GM19328 (cell line): ENCODE results near the gene SAPCD1.
A peak's percentile ranks its signal among the peaks of the same experiment; 100 is the strongest.

Source experiments
- ATAC-seq: cut with Tn5 transposase; IDR thresholded peaks from one replicate; pipeline ENCODE4 v1.9.1; 2021; ENCODE audit warnings: mild to moderate bottlenecking, moderate library complexity; ENCODE audit not compliant: unreplicated experiment

Gene SAPCD1

GRCh38 chr6:31728767-31729514 lies 33.5 kb upstream of the SAPCD1 start, which contains the start of gene DDAH2:
TSS of gene DDAH2 (minus strand) at chr6:31729299. CDS start at chr6:31729161, 138 bp downstream.
- ATAC-seq: no peak

GRCh38 chr6:31729515-31729978 lies 32.9 kb upstream of the SAPCD1 start:
- ATAC-seq: no peak

GRCh38 chr6:31729979-31730630 lies 32.4 kb upstream of the SAPCD1 start:
- no peak for ATAC-seq

GRCh38 chr6:31730631-31731086 lies 31.8 kb upstream of the SAPCD1 start:
- no peak for ATAC-seq

GRCh38 chr6:31732029-31732428 lies 30.4 kb upstream of the SAPCD1 start:
- no peak for ATAC-seq

- no peak for ATAC-seq
These were observed 28.7 kb upstream of the SAPCD1 start for GRCh38 chr6:31733734-31734133.

- ATAC-seq: no peak
These were observed 28.1 kb upstream of the SAPCD1 start for GRCh38 chr6:31734247-31734820.

- no peak for ATAC-seq
These were observed 27.5 kb upstream of the SAPCD1 start for GRCh38 chr6:31734821-31735406.

- ATAC-seq: no peak
These were observed 26.3 kb upstream of the SAPCD1 start, which contains the start of gene CLIC1 for GRCh38 chr6:31736021-31736767. TSS of gene CLIC1 (minus strand) at chr6:31736530. CDS start at chr6:31736300, 230 bp downstream.

- no peak for ATAC-seq
These were observed 25.6 kb upstream of the SAPCD1 start for GRCh38 chr6:31736768-31737314.

GRCh38 chr6:31737315-31737990 lies 25.0 kb upstream of the SAPCD1 start:
- no peak for ATAC-seq

GRCh38 chr6:31737991-31738979 lies 24.2 kb upstream of the SAPCD1 start:
- no peak for ATAC-seq

GRCh38 chr6:31739639-31740396 lies 22.6 kb upstream of the SAPCD1 start, which contains the start of gene MSH5:
TSS of gene MSH5 (plus strand) at chr6:31740005. CDS start at chr6:31740467, 462 bp downstream.
- peak; percentile 78 for ATAC-seq

- ATAC-seq: no peak
These were observed 21.8 kb upstream of the SAPCD1 start for GRCh38 chr6:31740397-31741223.

- ATAC-seq: no peak
These were observed 20.6 kb upstream of the SAPCD1 start for GRCh38 chr6:31741815-31742214.

- no peak for ATAC-seq
These were observed 19.6 kb upstream of the SAPCD1 start for GRCh38 chr6:31742894-31743293.

- ATAC-seq: no peak
These were observed 18.0 kb upstream of the SAPCD1 start for GRCh38 chr6:31744422-31744821.
